ENCODE measurements around the gene MBD5. TPM values are rescaled to one million over a fixed set of nuclear protein-coding genes. Genes with fewer than 3 reads are reported as not detected.
"Not testable (repeated sequence)": the region's sequence is repeated elsewhere in the genome, so short reads cannot be mapped to it uniquely, and the experiment has no call there.

Gene MBD5
- total RNA-seq, 1 donor from 2014 or later = 18.8 TPM

- intact Hi-C loops (cut with micrococcal nuclease) = not testable (repeated sequence)
Observed at GRCh38 chr2:148543088-148543540, 522.2 kb downstream of the MBD5 start.

GRCh38 chr2:148545390-148546256 is 524.7 kb downstream of the MBD5 start:
- H3K9me3 Mint-ChIP-seq = peaks cover 14% of the 10 kb centered on the region
- peaks cover 62% of the 10 kb centered on the region for H3K4me1 Mint-ChIP-seq (ENCODE audit: low read depth)
- peaks cover 21% of the 10 kb centered on the region for H3K36me3 Mint-ChIP-seq (ENCODE audit: low read depth)
- H3K27me3 Mint-ChIP-seq (ENCODE audit: insufficient read depth) = no peaks in the 10 kb centered on the region
- DNase-seq (ENCODE audit: low spot score) = peak; percentile 49
- intact Hi-C loops (cut with micrococcal nuclease) = loop anchor here (1.0 kb wide), 1 partner anchor 8 kb away; no protein-coding TSS in a partner anchor
- H3K4me3 Mint-ChIP-seq = no peak overlapping the region
- H3K27ac Mint-ChIP-seq = peak overlapping the region; percentile 97

More at GRCh38 chr2:148543088-148543540, 522.2 kb downstream of the MBD5 start:
- not testable (repeated sequence) for H3K4me3 Mint-ChIP-seq; H3K27me3 Mint-ChIP-seq (ENCODE audit: insufficient read depth); DNase-seq (ENCODE audit: low spot score); H3K27ac Mint-ChIP-seq
- Mint-ChIP-seq H3K4me1 (ENCODE audit: low read depth) (peaks cover 82% of the 10 kb centered on the region), H3K9me3 (peaks cover 11% of the 10 kb centered on the region), H3K36me3 (ENCODE audit: low read depth) (peaks cover 24% of the 10 kb centered on the region)

GRCh38 chr2:148546270-148546669 is 525.4 kb downstream of the MBD5 start:
- Mint-ChIP-seq H3K9me3 (peaks cover 14% of the 10 kb centered on the region), H3K4me1 (ENCODE audit: low read depth) (peaks cover 55% of the 10 kb centered on the region), H3K27ac (peak overlapping the region; percentile 97), H3K4me3 (peak overlapping the region; percentile 67), H3K27me3 (ENCODE audit: insufficient read depth) (no peaks in the 10 kb centered on the region), H3K36me3 (ENCODE audit: low read depth) (peaks cover 18% of the 10 kb centered on the region)
- intact Hi-C loops (cut with micrococcal nuclease) = no loop called here
- DNase-seq (ENCODE audit: low spot score) = no peak

GRCh38 chr2:148548716-148549400 is 528.0 kb downstream of the MBD5 start:
- Mint-ChIP-seq H3K4me1 (ENCODE audit: low read depth) (peaks cover 36% of the 10 kb centered on the region), H3K9me3 (peaks cover 14% of the 10 kb centered on the region), H3K36me3 (ENCODE audit: low read depth) (peaks cover 13% of the 10 kb centered on the region), H3K4me3 (no peak overlapping the region), H3K27me3 (ENCODE audit: insufficient read depth) (no peaks in the 10 kb centered on the region), H3K27ac (no peak overlapping the region)
- intact Hi-C loops (cut with micrococcal nuclease) = no loop called here
- no peak for DNase-seq (ENCODE audit: low spot score)

GRCh38 chr2:148552675-148553331 is 531.9 kb downstream of the MBD5 start:
- H3K27me3 Mint-ChIP-seq (ENCODE audit: insufficient read depth) = no peaks in the 10 kb centered on the region
- peaks cover 6% of the 10 kb centered on the region for H3K4me1 Mint-ChIP-seq (ENCODE audit: low read depth)
- intact Hi-C loops (cut with micrococcal nuclease) = loop anchor here (1.0 to 2.0 kb wide), 6 partner anchors 8 to 50 kb away; no protein-coding TSS in a partner anchor
- H3K27ac Mint-ChIP-seq = no peak overlapping the region
- DNase-seq (ENCODE audit: low spot score) = peak; percentile 32
- H3K9me3 Mint-ChIP-seq = peaks cover 4% of the 10 kb centered on the region
- H3K4me3 Mint-ChIP-seq = no peak overlapping the region
- no peaks in the 10 kb centered on the region for H3K36me3 Mint-ChIP-seq (ENCODE audit: low read depth)

- no peaks in the 10 kb centered on the region for H3K27me3 Mint-ChIP-seq (ENCODE audit: insufficient read depth)
Observed at GRCh38 chr2:148553332-148553887, 532.5 kb downstream of the MBD5 start.

GRCh38 chr2:148554459-148555247 is 533.8 kb downstream of the MBD5 start:
- Mint-ChIP-seq H3K27ac (no peak overlapping the region), H3K9me3 (peaks cover 6% of the 10 kb centered on the region), H3K4me1 (ENCODE audit: low read depth) (peaks cover 6% of the 10 kb centered on the region), H3K36me3 (ENCODE audit: low read depth) (no peaks in the 10 kb centered on the region), H3K4me3 (no peak overlapping the region), H3K27me3 (ENCODE audit: insufficient read depth) (no peaks in the 10 kb centered on the region)
- DNase-seq (ENCODE audit: low spot score) = no peak
- intact Hi-C loops (cut with micrococcal nuclease) = no loop called here

More at GRCh38 chr2:148553332-148553887, 532.5 kb downstream of the MBD5 start:
- peak; percentile 6 for DNase-seq (ENCODE audit: low spot score)
- Mint-ChIP-seq H3K36me3 (ENCODE audit: low read depth) (no peaks in the 10 kb centered on the region), H3K27ac (no peak overlapping the region), H3K9me3 (peaks cover 4% of the 10 kb centered on the region), H3K4me1 (ENCODE audit: low read depth) (peaks cover 6% of the 10 kb centered on the region), H3K4me3 (no peak overlapping the region)
- intact Hi-C loops (cut with micrococcal nuclease) = loop anchor here (1.0 to 2.0 kb wide), 5 partner anchors 8 to 50 kb away; no protein-coding TSS in a partner anchor

- Mint-ChIP-seq H3K9me3 (peaks cover 6% of the 10 kb centered on the region), H3K27me3 (ENCODE audit: insufficient read depth) (no peaks in the 10 kb centered on the region), H3K4me3 (no peak overlapping the region), H3K4me1 (ENCODE audit: low read depth) (peaks cover 6% of the 10 kb centered on the region), H3K27ac (no peak overlapping the region), H3K36me3 (ENCODE audit: low read depth) (no peaks in the 10 kb centered on the region)
- intact Hi-C loops (cut with micrococcal nuclease) = no loop called here
- no peak for DNase-seq (ENCODE audit: low spot score)
Observed at GRCh38 chr2:148555622-148556294, 534.9 kb downstream of the MBD5 start.

- Mint-ChIP-seq H3K27ac (no peak overlapping the region), H3K4me1 (ENCODE audit: low read depth) (peaks cover 6% of the 10 kb centered on the region), H3K4me3 (no peak overlapping the region), H3K36me3 (ENCODE audit: low read depth) (no peaks in the 10 kb centered on the region), H3K9me3 (peaks cover 6% of the 10 kb centered on the region), H3K27me3 (ENCODE audit: insufficient read depth) (no peaks in the 10 kb centered on the region)
- intact Hi-C loops (cut with micrococcal nuclease) = no loop called here
- no peak for DNase-seq (ENCODE audit: low spot score)
Observed at GRCh38 chr2:148557844-148558436, 537.0 kb downstream of the MBD5 start.

- H3K9me3 Mint-ChIP-seq = peaks cover 6% of the 10 kb centered on the region
- H3K4me1 Mint-ChIP-seq (ENCODE audit: low read depth) = peaks cover 6% of the 10 kb centered on the region
- H3K36me3 Mint-ChIP-seq (ENCODE audit: low read depth) = no peaks in the 10 kb centered on the region
- DNase-seq (ENCODE audit: low spot score) = no peak
- intact Hi-C loops (cut with micrococcal nuclease) = no loop called here
- H3K27ac Mint-ChIP-seq = no peak overlapping the region
- H3K27me3 Mint-ChIP-seq (ENCODE audit: insufficient read depth) = peaks cover 2% of the 10 kb centered on the region
- no peak overlapping the region for H3K4me3 Mint-ChIP-seq
Observed at GRCh38 chr2:148560496-148560895, 539.6 kb downstream of the MBD5 start.

GRCh38 chr2:148561389-148561788 is 540.5 kb downstream of the MBD5 start:
- no peak for DNase-seq (ENCODE audit: low spot score)
- H3K27ac Mint-ChIP-seq = no peak overlapping the region
- H3K4me1 Mint-ChIP-seq (ENCODE audit: low read depth) = peaks cover 2% of the 10 kb centered on the region
- peaks cover 6% of the 10 kb centered on the region for H3K9me3 Mint-ChIP-seq
- intact Hi-C loops (cut with micrococcal nuclease) = no loop called here
- H3K4me3 Mint-ChIP-seq = no peak overlapping the region
- peaks cover 3% of the 10 kb centered on the region for H3K27me3 Mint-ChIP-seq (ENCODE audit: insufficient read depth)
- H3K36me3 Mint-ChIP-seq (ENCODE audit: low read depth) = no peaks in the 10 kb centered on the region
